Thoracic aorta (tissue), 2 donors: ENCODE measurements around the gene FKBP15. TPM values are rescaled to one million over a fixed set of nuclear protein-coding genes. Genes with fewer than 3 reads are reported as not detected.

ENCODE experiments used
- ATAC-seq: fragments of 150-250 bp; one replicate; pipeline ENCODE4 v1.8.0; 2017; ENCODE audit warnings: low read depth; ENCODE audit not compliant: insufficient number of reproducible peaks, low FRiP score
- DNase-seq: peaks from one replicate; pipeline ENCODE4 v3.0.0-alpha.2; 2020; ENCODE audit warnings: low spot score
- H3K27ac ChIP-seq, 2 donors: fragments of 200-600 bp; sonication (generic); 1 replicate in 1 of 2; 2 replicates in 1 of 2; pipeline ENCODE4 v1.5.1; 2016; ENCODE audit warnings: mild to moderate bottlenecking in 2 of 2, moderate library complexity in 2 of 2
- H3K27me3 ChIP-seq: fragments of 200-600 bp; sonication (generic); replicated peaks from 2 replicates; pipeline ENCODE4 v1.6.0; 2016; ENCODE audit warnings: mild to moderate bottlenecking; ENCODE audit not compliant: insufficient read depth
- H3K36me3 ChIP-seq: fragments of 200-600 bp; sonication (generic); one replicate; pipeline ENCODE4 v1.5.1; 2016
- H3K4me1 ChIP-seq, 2 donors: fragments of 200-600 bp; sonication (generic); 1 replicate in 1 of 2; 2 replicates in 1 of 2; pipeline versions ENCODE4 v1.5.1 to v1.6.0; 2016; ENCODE audit warnings: low read depth in 2 of 2, mild to moderate bottlenecking in 1 of 2; ENCODE audit not compliant: control insufficient read depth in 1 of 2
- H3K4me3 ChIP-seq: fragments of 200-600 bp; sonication (generic); 2 replicates; pipeline ENCODE4 v1.5.1; 2016; ENCODE audit warnings: mild to moderate bottlenecking
- H3K9me3 ChIP-seq: fragments of 200-600 bp; sonication (generic); 2 replicates; pipeline ENCODE4 v1.5.1; 2016
- CTCF ChIP-seq: fragments of 200-600 bp; sonication (generic); IDR thresholded peaks from one replicate; pipeline ENCODE4 v1.5.1; 2019; ENCODE audit warnings: antibody characterized with exemption
- total RNA-seq, 2 donors: library from RNA; depleted of rRNA; stranded (reverse); fragments of >200 nt; gene quantifications; one replicate each; pipeline versions ENCODE4 v1.1.0 to v1.2.3, GENCODE V29; 2016

FKBP15 gene
- total RNA-seq, 2 donors from 2014 or later = 23.3 to 26.4 TPM

GRCh38 chr9:113266174-113266573 is 45.1 kb upstream of the FKBP15 start:
- Histone ChIP-seq H3K4me1 (no peaks in the 10 kb centered on the region), H3K9me3 (no peaks in the 10 kb centered on the region), H3K36me3 (peaks cover 36% of the 10 kb centered on the region), H3K27me3 (no peaks in the 10 kb centered on the region), H3K4me3 (no peak overlapping the region), H3K27ac (no peak overlapping the region)
- no peak for TF ChIP-seq CTCF
- ATAC-seq (no peak), DNase-seq (no peak)

- Histone ChIP-seq H3K27me3 (no peaks in the 10 kb centered on the region), H3K9me3 (no peaks in the 10 kb centered on the region), H3K36me3 (peaks cover 21% of the 10 kb centered on the region), H3K27ac (no peak overlapping the region), H3K4me1 (no peaks in the 10 kb centered on the region), H3K4me3 (no peak overlapping the region)
- DNase-seq (no peak), ATAC-seq (no peak)
- TF ChIP-seq CTCF = no peak
These were observed 41.0 kb upstream of the FKBP15 start for GRCh38 chr9:113261917-113262671.

- Histone ChIP-seq H3K36me3 (peaks cover 21% of the 10 kb centered on the region), H3K27me3 (no peaks in the 10 kb centered on the region), H3K27ac (no peak overlapping the region), H3K4me3 (no peak overlapping the region), H3K4me1 (no peaks in the 10 kb centered on the region), H3K9me3 (no peaks in the 10 kb centered on the region)
- TF ChIP-seq CTCF = no peak
- DNase-seq (no peak), ATAC-seq (no peak)
These were observed 37.2 kb upstream of the FKBP15 start for GRCh38 chr9:113258282-113258681.

- no peaks in the 10 kb centered on the region for H3K27me3 ChIP-seq
- no peak overlapping the region for H3K4me3 ChIP-seq
- peaks cover 21% of the 10 kb centered on the region for H3K36me3 ChIP-seq
- DNase-seq = no peak
- TF ChIP-seq CTCF = no peak
- H3K4me1 ChIP-seq = no peaks in the 10 kb centered on the region
- no peaks in the 10 kb centered on the region for H3K9me3 ChIP-seq
- no peak overlapping the region for H3K27ac ChIP-seq
- ATAC-seq = no peak
These were observed 36.8 kb upstream of the FKBP15 start for GRCh38 chr9:113257863-113258262.

- no peaks in the 10 kb centered on the region for H3K4me1 ChIP-seq
- no peaks in the 10 kb centered on the region for H3K27me3 ChIP-seq
- H3K9me3 ChIP-seq = no peaks in the 10 kb centered on the region
- no peak overlapping the region for H3K4me3 ChIP-seq
- no peak overlapping the region for H3K27ac ChIP-seq
- DNase-seq (no peak), ATAC-seq (no peak)
- no peak for TF ChIP-seq CTCF
- peaks cover 9% of the 10 kb centered on the region for H3K36me3 ChIP-seq
These were observed 34.4 kb upstream of the FKBP15 start for GRCh38 chr9:113255438-113255837.
